Activated CD4-positive, alpha-beta T cell treated with anti-CD3 and anti-CD28 coated beads, Interleukin-2, amount 50 U/mL, for 1 hour (primary cell): ENCODE results near the gene FNDC3B.

Source experiments
- DNase-seq: peaks from one replicate; pipeline ENCODE4 v3.0.0-alpha.2; 2020

The FNDC3B gene

DNA sequence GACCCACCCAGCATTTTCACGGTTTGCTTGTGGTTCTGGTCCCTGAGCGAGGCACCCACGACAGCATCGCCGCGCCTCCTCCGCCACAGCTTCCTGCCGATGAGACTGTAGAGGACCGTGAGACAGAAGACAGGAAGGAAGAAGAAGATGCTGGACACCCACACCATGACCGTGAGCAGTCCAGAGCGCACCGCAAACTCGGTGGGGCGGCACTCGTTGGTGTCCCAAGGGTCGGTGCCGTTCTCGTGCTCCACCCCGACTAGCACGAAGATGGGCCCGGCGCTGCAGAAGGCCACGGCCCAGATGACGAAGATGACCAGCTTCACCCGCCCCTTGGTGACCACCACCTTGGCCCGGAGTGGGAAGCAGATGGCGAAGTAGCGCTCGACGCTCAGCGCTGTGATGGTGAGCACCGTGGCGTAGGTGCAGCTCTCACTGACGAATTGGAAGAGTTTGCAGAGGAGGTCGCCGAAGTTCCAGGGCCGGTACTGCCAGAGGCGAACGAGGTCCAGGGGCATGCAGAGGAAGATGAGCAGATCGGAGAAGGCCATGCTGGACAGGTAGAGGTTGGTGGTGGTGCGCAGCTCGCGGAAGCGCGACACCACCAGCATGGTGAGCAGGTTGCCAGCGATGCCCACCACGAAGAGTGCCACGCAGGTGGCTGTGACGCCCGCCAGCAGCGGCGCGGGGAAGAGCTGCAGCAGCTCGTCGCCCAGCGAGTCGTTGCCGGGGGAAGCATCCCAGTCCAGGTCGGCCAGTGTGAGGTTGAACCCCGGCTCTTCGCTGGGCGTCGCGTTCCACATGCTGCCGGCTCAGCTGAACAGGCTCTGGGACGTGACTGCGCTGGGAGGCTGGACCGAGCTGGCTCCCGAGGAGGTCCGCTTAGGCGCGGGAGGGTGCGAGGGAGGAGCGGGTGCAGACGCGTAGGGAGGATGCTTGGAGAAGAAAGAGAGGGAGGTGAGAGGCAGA lies 408.5 kb downstream of the FNDC3B start, which contains the start of gene GHSR:
Gene GHSR, minus strand, starts transcription at position 846 of the 969 bp plus-strand sequence. Its CDS starts 43 bp downstream, at position 803.
- no peak for DNase-seq

DNA sequence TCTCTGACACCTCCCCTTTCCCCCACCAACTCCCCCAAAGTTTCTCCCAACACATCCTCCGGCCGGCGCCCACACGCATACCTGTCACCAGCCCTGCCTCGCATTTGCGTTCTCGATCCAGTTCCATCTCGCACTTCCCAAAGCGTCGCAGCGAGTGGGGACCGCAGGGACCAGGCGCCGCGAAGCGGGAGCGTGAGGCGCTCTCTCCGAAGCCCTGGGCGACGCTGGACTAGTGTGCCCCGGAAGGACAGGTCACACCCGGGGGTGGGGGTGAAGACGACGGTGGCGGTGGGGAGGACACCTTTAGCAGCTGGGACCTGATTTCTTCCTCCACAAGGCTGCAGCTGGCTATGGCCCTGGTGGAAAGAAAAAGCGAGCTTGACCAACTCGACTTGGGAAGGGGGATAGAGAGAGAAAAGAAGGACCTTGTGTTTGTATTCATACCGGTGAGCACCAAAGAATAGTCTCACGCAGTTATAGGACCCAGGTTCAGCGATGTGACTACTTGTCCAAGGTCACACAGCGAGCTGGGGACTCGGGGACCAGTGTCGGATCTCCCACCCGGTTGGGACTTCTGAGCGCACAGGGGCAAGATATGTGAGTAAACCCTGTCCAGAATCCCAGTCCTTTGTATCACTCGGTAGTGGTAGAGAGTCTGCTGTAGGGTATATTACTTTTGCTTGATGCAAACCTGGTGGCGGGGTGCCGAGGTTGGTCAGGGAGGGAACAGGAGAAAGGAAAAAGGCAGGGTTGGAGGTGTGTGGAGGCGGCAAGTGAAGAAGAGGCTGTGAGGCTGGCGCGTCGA lies 409.5 kb downstream of the FNDC3B start:
- DNase-seq, result no peak

DNA sequence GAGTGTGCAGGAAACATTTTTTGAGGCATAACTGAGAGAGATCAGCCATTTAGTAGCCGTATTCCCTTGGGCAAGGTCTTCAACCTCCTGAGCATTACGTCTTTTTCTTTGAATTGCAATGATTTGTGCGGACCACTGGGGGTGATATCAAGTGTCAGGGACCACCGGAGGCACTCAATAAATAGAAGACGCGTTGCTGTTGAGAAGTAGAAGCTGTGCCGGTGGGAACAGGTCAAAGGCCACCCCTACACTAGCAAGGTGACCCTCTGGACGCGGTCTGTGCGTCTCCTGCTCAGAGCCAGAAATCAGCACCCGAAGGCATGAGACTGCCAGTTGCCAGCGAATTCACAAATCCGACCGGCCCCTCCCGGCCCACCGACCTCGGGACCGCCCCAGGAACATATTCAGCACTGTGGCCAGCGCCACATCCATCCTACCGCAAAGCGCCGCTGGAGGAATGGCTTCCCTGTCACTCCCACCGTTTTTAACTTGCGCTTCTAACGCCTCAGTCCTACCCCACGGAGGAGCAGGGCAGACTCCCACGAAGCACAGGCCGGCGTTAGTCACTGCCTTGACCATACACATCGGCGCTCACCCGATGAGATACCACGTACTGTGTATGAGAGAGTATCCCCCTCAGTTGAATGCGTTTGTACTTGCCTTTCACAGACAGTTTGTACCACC lies 410.2 kb downstream of the FNDC3B start:
- no peak for DNase-seq
